T-helper 1 cell treated with Interleukin-12 subunit alpha and Interleukin-12 subunit beta and Interleukin-4 antibody, amounts not matched to agents 30 μg/mL and 1 μg/mL, for 36 hours (primary cell): ENCODE measurements around the gene MACC1.
"Not testable (repeated sequence)": the region's sequence is repeated elsewhere in the genome, so short reads cannot be mapped to it uniquely, and the experiment has no call there.

Source experiments
- H3K27ac Mint-ChIP-seq: one replicate; pipeline ENCODE4 v1.8.0; 2021; ENCODE audit warnings: mild to moderate bottlenecking, mixed read lengths
- H3K27me3 Mint-ChIP-seq: one replicate; pipeline ENCODE4 v1.8.0; 2021; ENCODE audit warnings: low read depth, mixed read lengths
- H3K36me3 Mint-ChIP-seq: one replicate; pipeline ENCODE4 v1.8.0; 2021; ENCODE audit warnings: low read depth, mixed read lengths
- H3K4me1 Mint-ChIP-seq: one replicate; pipeline ENCODE4 v1.8.0; 2021; ENCODE audit warnings: low read depth, mixed read lengths
- H3K4me3 Mint-ChIP-seq: one replicate; pipeline ENCODE4 v1.8.0; 2021; ENCODE audit warnings: mild to moderate bottlenecking, moderate library complexity, mixed read lengths
- H3K9me3 Mint-ChIP-seq: one replicate; pipeline ENCODE4 v1.8.0; 2021; ENCODE audit warnings: mixed read lengths

MACC1 gene

DNA sequence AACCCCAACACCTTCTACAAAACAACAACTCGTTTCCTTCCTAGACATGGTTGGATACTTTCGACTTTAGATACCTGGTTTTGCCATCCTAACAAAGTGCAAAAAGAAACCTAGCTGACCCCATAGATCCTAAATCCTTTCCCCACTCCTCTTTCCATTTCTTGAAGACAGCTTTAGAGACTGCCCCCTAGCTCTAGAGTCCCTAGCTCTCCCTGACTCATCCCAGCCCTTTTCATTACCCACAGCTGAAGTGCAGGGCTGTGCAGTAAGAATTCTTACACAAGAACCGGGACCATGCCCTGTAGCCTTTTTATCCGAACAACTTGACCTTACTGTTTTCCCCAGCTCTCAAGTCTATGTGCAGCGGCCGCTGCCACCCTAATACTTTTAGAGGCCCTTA, 93.1 kb downstream of the MACC1 start:
- H3K27me3 Mint-ChIP-seq, H3K4me1 Mint-ChIP-seq, H3K36me3 Mint-ChIP-seq, H3K4me3 Mint-ChIP-seq, H3K27ac Mint-ChIP-seq, H3K9me3 Mint-ChIP-seq: not testable (repeated sequence)

DNA sequence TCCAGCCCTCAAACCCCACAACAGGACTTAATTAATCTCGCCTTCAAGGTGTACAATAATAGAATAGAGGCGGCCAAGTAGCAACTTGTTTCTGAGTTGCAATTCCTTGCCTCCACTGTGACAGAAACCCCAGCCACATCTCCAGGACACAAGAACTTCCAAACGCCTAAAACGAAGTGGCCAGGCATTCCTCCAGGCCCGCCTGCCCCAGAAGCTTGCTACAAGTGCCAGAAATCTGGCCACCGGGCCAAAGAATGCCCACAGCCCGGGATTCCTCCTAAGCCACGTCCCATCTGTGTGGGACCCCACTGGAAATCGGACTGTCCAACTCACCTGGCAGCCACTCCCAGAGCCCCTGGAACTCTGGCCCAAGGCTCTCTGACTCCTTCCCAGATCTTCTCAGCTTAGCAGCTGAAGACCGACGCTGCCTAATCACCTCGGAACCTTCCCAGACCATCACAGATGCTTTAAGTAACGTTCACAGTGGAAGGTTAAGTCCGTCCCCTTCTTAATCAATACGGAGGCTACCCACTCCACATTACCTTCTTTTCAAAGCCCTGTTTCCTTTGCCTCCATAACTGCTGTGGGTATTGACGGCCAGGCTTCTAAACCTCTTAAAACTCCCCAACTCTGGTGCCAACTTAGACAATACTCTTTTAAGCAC, 94.4 kb downstream of the MACC1 start:
- H3K4me3 Mint-ChIP-seq, H3K4me1 Mint-ChIP-seq, H3K27me3 Mint-ChIP-seq, H3K9me3 Mint-ChIP-seq, H3K27ac Mint-ChIP-seq, H3K36me3 Mint-ChIP-seq: not testable (repeated sequence)

DNA sequence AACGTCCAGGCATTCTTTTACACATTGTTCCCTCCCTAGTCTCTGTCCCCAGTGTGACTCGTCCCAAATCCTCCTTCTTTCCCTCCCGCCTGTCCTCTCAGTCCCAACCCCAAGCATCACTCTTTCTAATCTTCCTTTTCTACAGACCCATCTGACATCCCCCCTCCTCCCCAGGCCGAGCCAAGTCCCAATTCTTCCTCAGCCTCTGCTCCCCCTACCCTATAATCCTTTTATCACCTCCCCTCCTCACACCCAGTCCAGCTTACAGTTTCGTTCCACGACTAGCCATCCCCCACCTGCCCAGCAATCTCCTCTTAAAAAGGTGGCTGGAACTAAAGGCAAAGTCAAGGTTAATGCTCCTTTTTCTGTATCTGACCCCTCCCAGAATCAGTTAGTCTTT, 95.1 kb downstream of the MACC1 start:
- no peaks in the 10 kb centered on the region for H3K27me3 Mint-ChIP-seq
- H3K9me3 Mint-ChIP-seq, result no peaks in the 10 kb centered on the region
- no peaks in the 10 kb centered on the region for H3K36me3 Mint-ChIP-seq
- H3K4me3 Mint-ChIP-seq, result no peak overlapping the region
- H3K4me1 Mint-ChIP-seq, result no peaks in the 10 kb centered on the region
- H3K27ac Mint-ChIP-seq, result no peak overlapping the region

DNA sequence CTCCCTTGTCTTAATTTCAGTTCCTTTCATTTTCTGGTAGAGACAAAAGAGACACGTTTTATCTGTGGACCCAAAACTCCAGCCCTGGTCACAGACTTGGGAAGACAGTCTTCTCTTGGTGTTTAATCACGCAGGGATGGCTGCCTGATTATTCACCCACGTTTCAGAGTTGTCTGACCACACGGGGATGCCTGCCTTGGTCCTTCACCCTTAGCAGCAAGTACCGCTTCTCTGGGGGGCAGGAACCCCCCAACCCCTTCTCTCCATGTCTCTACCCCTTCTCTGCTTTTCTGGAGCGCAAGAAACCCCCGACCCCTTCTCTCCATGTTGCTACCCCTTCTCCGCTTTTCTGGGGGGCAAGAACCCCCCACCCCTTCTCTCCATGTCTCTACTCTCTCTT, 95.8 kb downstream of the MACC1 start:
- no peak overlapping the region for H3K27ac Mint-ChIP-seq
- no peaks in the 10 kb centered on the region for H3K27me3 Mint-ChIP-seq
- H3K4me3 Mint-ChIP-seq, result no peak overlapping the region
- H3K9me3 Mint-ChIP-seq, result no peaks in the 10 kb centered on the region
- no peaks in the 10 kb centered on the region for H3K36me3 Mint-ChIP-seq
- no peaks in the 10 kb centered on the region for H3K4me1 Mint-ChIP-seq

DNA sequence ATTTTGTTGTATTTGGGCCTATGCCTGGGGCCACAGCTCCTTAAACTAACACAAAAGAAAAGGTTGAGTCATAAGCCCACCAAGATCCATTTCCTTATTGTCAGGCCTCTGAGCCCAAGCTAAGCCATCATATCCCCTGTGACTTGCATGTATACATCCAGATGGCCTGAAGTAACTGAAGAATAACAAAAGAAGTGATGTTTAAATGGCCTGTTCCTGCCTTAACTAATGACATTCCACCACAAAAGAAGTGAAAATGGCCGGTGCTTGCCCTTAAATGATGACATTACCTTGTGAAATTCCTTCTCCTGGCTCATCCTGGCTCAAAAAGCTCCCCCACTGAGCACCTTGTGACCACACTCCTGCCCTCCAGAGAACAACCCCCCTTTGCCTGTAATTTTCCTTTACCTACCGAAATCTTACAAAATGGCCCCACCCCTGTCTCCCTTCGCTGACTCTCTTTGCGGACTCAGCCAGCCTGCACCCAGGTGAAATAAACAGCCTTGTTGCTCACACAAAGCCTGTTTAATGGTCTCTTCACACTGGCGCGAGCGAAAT, 96.5 kb downstream of the MACC1 start:
- H3K9me3 Mint-ChIP-seq, result not testable (repeated sequence)

DNA sequence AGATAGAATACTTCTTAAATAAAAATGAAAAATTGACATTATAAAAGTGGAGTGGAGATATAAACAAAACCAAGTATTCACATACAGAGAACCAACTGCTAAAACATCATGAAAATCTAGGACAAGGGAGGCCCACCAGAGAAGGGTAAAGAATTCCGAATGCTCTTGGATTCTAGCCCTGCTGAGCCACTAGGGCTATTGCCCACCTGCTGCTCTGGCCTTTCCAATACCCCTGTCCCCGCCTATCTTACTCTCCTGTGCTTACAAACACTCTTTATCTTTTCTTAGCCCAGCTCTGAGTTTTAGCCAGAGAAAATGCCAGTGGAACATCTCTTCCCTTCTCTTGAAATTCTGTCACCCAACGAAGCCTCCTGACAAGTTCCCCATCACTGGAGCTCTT, 100.3 kb downstream of the MACC1 start:
- no peaks in the 10 kb centered on the region for H3K27me3 Mint-ChIP-seq
- no peak overlapping the region for H3K27ac Mint-ChIP-seq
- no peaks in the 10 kb centered on the region for H3K9me3 Mint-ChIP-seq
- peaks cover 7% of the 10 kb centered on the region for H3K4me1 Mint-ChIP-seq
- H3K36me3 Mint-ChIP-seq, result no peaks in the 10 kb centered on the region
- H3K4me3 Mint-ChIP-seq, result no peak overlapping the region

More for the DNA sequence above, 96.5 kb downstream of the MACC1 start:
- H3K36me3 Mint-ChIP-seq, H3K4me3 Mint-ChIP-seq, H3K27me3 Mint-ChIP-seq, H3K4me1 Mint-ChIP-seq, H3K27ac Mint-ChIP-seq: not testable (repeated sequence)

DNA sequence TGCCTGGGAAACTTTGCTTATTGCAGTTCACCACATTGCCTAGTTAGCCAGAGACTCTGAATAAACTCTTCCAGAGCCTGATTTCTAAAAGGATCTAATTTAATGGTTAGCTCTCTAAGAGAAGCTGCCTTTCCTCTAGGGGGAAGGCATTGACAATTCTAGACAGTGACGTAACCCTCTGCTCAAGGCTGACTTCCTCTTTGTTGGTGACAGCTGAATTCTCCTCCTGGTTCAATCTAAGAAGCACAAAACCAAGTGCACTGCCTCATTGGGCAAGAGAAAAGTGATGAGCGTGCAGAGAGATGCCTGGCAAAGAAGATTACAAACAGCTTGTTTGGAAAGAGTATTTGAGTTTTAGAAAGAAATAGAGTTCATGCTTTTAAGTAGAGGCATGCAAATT, 102.7 kb downstream of the MACC1 start:
- no peaks in the 10 kb centered on the region for H3K9me3 Mint-ChIP-seq
- H3K27ac Mint-ChIP-seq, result no peak overlapping the region
- peaks cover 10% of the 10 kb centered on the region for H3K4me1 Mint-ChIP-seq
- no peak overlapping the region for H3K4me3 Mint-ChIP-seq
- H3K36me3 Mint-ChIP-seq, result no peaks in the 10 kb centered on the region
- no peaks in the 10 kb centered on the region for H3K27me3 Mint-ChIP-seq

DNA sequence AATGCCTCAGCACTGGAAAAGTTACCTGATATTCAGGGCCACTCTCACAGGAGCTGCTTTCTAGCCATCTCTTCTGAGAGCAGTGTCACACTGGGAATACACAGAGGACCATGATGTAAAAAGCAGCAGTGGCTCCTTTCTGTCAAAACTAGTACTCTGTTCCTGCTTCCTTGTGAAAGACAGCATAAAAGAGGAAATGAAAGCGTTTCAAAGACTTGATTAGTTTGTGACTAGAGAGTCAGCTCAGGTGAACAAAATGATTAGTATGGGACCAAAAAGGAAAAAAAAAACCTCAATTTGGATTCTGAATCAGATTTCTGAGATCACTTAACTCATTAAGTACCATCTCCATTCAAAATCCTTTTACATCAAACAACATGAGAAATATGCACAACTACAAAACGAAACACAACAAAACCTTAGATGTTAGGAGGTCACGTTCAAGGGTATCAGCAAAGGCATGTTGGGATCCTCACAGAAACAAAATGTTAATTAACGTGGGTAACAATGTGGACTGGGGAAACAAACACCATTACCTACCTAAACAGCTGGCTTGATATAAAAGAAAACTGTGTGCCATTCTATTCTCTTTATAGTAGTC, 103.7 kb downstream of the MACC1 start:
- Mint-ChIP-seq H3K4me1 (peaks cover 10% of the 10 kb centered on the region), H3K4me3 (no peak overlapping the region), H3K36me3 (no peaks in the 10 kb centered on the region), H3K27me3 (no peaks in the 10 kb centered on the region), H3K27ac (no peak overlapping the region), H3K9me3 (no peaks in the 10 kb centered on the region)

DNA sequence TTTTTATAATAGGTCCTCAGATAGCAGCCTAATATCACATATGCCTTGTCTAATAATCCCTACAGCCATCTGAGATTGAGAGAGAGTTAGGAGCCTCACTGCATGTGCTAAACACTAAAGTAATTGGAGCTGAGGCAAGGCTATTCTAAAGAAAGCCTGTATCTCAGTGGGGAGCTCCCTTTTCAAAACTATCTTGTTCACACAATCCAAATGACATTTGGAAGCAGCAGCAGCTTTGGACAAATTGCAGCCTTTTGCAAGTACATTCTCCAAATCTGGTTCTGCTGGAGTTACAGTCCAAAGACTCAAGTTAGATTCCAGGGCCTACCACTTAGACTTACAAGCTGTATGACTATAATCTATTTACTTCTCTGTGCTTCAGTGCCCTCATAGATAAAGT, 104.5 kb downstream of the MACC1 start:
- Mint-ChIP-seq H3K9me3 (no peaks in the 10 kb centered on the region), H3K4me1 (peaks cover 10% of the 10 kb centered on the region), H3K27me3 (no peaks in the 10 kb centered on the region), H3K36me3 (no peaks in the 10 kb centered on the region), H3K27ac (no peak overlapping the region), H3K4me3 (no peak overlapping the region)

DNA sequence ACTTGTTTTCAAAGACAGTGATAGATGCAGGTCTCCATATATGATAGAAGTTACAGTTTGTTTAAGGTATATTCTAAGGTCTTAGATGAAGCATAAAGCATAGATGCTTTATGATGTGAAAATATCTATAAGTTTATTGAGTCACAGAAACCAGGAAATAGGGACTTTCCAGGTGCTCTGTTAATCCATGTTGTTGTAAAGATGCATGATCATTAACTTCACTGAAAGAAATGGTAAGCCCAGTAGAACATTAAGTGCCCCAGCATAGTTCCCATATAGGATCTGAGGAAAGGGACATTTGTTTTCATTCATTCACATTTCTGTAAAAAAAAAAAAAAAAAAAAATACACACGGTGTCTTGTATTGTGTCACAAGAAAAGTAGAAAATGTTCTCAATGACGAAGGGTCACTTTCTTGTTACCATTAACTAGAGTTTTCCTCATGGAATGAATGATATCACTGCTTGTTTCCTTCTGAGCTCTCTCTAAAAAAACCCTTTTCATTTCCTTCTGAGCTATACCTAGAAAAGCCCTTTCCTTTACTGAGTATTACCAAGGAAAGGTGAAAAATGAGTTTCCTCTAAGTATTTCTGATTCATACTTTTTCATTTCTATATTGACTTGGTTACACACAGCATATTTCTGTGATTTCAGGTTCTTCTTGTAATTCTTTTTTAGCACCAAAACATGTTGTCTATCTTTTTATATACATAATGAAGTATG, 105.2 kb downstream of the MACC1 start:
- Mint-ChIP-seq H3K4me3 (no peak overlapping the region), H3K27me3 (no peaks in the 10 kb centered on the region), H3K4me1 (peaks cover 10% of the 10 kb centered on the region), H3K27ac (no peak overlapping the region), H3K36me3 (no peaks in the 10 kb centered on the region), H3K9me3 (no peaks in the 10 kb centered on the region)

DNA sequence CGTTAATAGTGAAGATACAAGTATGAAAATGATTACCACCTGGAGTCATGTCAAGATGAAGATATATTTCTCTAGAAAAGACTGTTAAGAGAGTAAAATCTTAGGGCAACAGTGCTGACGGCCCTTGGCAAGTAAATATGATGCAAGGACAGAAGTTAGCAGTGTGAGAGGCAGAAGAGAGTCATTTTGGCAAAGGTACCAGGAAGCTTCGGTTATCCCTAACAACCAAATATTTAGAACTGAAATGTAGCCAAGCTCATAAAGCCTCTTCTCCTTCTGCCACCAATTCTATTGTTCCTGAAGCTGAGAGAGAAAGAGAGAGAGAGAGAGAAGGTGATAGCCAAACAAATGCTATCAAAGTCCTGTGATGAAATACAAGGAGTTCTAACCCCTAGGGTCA, 109.6 kb downstream of the MACC1 start:
- no peak overlapping the region for H3K4me3 Mint-ChIP-seq
- no peak overlapping the region for H3K27ac Mint-ChIP-seq
- H3K36me3 Mint-ChIP-seq, result no peaks in the 10 kb centered on the region
- H3K9me3 Mint-ChIP-seq, result no peaks in the 10 kb centered on the region
- H3K27me3 Mint-ChIP-seq, result no peaks in the 10 kb centered on the region
- peaks cover 3% of the 10 kb centered on the region for H3K4me1 Mint-ChIP-seq

DNA sequence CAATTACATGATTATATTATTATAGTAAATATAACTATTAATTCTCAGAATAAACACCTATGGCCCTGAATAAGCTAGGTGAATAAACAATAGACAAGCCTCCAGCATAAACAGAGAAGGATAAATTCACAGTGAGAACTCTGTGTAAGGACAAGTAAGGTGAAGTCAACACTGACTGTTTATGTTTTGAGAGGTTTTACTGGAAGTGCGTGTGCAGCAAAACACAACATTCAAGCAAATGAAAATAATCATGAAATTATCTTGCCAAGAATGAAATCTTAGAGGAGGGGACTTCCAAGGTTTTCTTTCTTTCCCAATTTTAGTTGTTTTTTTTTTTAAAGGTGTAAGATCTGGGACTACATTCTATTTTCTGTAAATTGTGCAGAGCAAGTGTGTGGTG, 112.5 kb downstream of the MACC1 start:
- no peak overlapping the region for H3K4me3 Mint-ChIP-seq
- no peaks in the 10 kb centered on the region for H3K4me1 Mint-ChIP-seq
- H3K27me3 Mint-ChIP-seq, result no peaks in the 10 kb centered on the region
- no peaks in the 10 kb centered on the region for H3K36me3 Mint-ChIP-seq
- no peaks in the 10 kb centered on the region for H3K9me3 Mint-ChIP-seq
- H3K27ac Mint-ChIP-seq, result no peak overlapping the region

DNA sequence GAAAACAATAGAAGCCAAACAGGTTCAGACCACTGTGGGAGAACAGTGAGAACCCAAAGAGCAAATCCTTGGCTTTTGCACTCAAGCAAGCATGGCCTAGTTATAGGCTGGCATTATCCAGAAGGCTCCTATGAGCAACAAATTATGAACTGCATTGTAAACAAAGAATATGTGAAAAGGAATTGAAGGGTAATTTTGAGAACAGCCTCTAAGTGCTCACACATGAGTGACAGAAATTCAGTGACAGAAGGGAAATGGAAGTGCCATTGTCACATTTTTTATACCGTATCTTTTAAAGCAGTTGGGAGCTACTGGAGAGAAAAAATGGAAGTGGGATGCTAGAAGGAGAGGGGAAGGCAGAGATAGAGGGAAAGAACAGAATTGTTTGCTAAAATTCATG, 114.2 kb downstream of the MACC1 start:
- Mint-ChIP-seq H3K4me1 (no peaks in the 10 kb centered on the region), H3K27ac (no peak overlapping the region), H3K27me3 (no peaks in the 10 kb centered on the region), H3K36me3 (no peaks in the 10 kb centered on the region), H3K4me3 (no peak overlapping the region), H3K9me3 (no peaks in the 10 kb centered on the region)

DNA sequence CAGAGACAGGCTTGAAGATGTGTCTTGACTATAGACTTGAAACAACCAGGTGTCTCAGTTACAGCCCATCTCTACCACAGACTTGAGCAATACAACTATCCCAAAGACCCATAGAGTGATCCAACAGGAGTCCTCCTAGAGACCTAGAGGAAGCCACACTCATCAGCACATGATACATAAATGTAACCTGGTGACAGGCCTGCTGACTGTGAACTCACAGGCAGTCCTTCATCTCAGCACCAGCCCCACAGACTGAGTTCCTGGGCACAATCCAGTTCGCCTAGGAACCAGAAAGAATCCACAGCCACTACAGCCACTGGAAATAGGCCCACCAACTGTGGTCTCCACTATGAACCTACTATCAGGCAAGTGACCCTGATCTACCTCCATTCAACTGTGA, 121.3 kb downstream of the MACC1 start:
- peaks cover 11% of the 10 kb centered on the region for H3K9me3 Mint-ChIP-seq
- no peaks in the 10 kb centered on the region for H3K27me3 Mint-ChIP-seq
- no peaks in the 10 kb centered on the region for H3K36me3 Mint-ChIP-seq
- no peak overlapping the region for H3K4me3 Mint-ChIP-seq
- H3K4me1 Mint-ChIP-seq, result no peaks in the 10 kb centered on the region
- H3K27ac Mint-ChIP-seq, result no peak overlapping the region

DNA sequence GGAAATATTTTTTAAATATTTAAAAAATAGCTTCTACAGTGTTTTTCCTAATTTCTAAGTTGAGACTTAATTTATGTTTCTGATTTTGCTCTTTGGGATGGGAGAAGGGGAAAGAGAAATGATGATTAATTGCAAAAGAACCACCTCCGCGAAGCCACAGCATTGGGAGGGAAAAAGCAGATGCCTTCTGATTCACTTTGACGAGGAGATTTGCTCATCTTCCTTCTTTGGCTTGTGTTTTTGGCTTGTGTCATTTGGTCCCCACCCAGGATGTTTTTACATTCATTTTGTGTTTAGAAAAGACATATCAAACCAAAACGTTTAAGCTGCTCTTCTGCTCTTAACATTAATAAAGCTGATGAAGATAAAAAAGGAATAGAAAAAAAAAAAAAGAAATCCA, 121.7 kb downstream of the MACC1 start:
- Mint-ChIP-seq H3K27ac (no peak overlapping the region), H3K27me3 (no peaks in the 10 kb centered on the region), H3K9me3 (peaks cover 14% of the 10 kb centered on the region), H3K36me3 (no peaks in the 10 kb centered on the region), H3K4me1 (no peaks in the 10 kb centered on the region), H3K4me3 (no peak overlapping the region)
